ENCODE results near the gene PCED1B.
"Not testable (repeated sequence)": the region's sequence is repeated elsewhere in the genome, so short reads cannot be mapped to it uniquely, and the experiment has no call there.

PCED1B gene

DNA sequence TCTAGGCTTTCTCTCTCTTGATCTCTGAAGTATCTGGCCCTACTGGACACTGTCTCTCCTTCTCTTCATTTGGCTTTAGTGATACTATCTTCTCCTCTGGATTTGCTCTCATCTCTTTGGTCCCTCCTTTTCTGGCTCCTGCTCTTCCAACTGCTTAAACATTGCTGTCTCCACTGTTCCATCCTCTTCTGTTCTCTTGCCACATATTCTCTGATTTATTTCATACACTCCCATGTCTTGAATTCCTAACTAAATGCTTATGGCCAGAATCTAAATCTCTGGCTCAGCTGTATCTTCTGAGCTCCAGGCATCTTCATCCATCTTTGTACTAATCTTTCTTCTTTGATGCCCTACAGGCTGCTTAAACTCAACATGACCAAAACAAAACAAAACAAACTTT lies 25.5 kb upstream of the PCED1B start:
- no peaks in the 10 kb centered on the region for H3K27me3 Mint-ChIP-seq
- intact Hi-C loops (cut with micrococcal nuclease): no loop called here
- peaks cover 9% of the 10 kb centered on the region for H3K4me1 Mint-ChIP-seq (ENCODE audit: low read depth)
- no peak overlapping the region for H3K27ac Mint-ChIP-seq
- H3K9me3 Mint-ChIP-seq: peaks cover 30% of the 10 kb centered on the region
- H3K4me3 Mint-ChIP-seq: no peak overlapping the region
- peaks cover 11% of the 10 kb centered on the region for H3K36me3 Mint-ChIP-seq (ENCODE audit: low read depth)

DNA sequence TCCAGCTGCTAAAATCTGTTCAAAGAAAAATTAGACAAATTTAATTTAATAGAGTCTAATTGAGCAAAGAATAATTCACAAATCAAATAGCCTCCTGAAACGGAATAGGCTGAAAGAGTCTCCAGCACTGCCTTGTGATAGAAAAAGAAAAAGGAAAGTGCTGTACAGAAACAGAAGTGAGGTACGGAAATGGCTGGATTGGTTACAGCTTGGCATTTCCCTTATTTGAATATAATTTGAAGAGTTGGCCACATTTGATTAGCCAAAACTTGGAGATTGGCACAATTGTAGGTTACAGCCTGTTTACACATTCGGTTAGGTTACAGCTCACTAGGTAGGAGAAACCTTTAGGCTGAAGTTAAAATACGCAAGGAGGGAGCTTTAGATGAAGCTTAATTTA lies 24.8 kb upstream of the PCED1B start:
- Mint-ChIP-seq H3K36me3 (ENCODE audit: low read depth) (peaks cover 11% of the 10 kb centered on the region), H3K27ac (no peak overlapping the region), H3K4me1 (ENCODE audit: low read depth) (peaks cover 9% of the 10 kb centered on the region), H3K27me3 (no peaks in the 10 kb centered on the region), H3K4me3 (no peak overlapping the region), H3K9me3 (peaks cover 30% of the 10 kb centered on the region)
- intact Hi-C loops (cut with micrococcal nuclease): no loop called here

DNA sequence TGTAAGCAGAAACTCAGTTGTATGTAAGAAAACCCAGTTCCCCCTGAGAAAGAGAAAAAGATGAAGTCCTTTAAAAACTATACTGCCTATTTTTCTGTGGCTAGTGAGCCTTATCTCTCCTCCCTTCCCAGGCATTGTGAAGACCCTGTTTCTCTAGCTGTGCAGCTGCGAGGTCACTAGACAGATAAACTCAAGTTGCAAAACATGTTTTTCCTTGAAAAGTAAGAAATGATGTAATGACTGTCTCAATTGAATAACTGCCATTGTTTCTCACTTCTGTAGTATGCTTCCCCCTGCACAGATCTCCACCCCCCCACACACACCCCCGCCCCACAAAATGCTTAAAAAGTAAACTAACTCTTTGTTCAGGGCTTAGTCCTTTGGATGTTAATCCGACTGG lies 23.6 kb upstream of the PCED1B start:
- H3K4me1 Mint-ChIP-seq (ENCODE audit: low read depth); H3K27ac Mint-ChIP-seq; H3K4me3 Mint-ChIP-seq; H3K27me3 Mint-ChIP-seq; intact Hi-C loops (cut with micrococcal nuclease): not testable (repeated sequence)
- Mint-ChIP-seq H3K9me3 (peaks cover 29% of the 10 kb centered on the region), H3K36me3 (ENCODE audit: low read depth) (peaks cover 11% of the 10 kb centered on the region)

DNA sequence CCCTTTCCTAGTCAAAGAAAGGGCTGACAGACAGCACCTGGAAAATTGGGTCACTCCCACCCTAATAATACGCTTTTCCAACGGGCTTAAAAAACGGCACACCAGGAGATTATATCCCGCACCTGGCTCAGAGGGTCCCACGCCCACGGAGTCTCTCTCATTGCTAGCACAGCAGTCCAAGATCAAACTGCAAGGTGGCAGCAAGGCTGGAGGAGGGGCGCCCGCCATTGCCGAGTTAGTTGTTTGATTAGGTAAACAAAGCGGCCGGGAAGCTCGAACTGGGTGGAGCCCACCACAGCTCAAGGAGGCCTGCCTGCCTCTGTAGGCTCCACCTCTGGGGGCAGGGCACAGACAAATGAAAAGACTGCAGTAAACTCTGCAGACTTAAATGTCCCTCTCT lies 22.5 kb upstream of the PCED1B start:
- H3K4me1 Mint-ChIP-seq (ENCODE audit: low read depth); H3K27me3 Mint-ChIP-seq; H3K27ac Mint-ChIP-seq; H3K4me3 Mint-ChIP-seq; H3K36me3 Mint-ChIP-seq (ENCODE audit: low read depth); intact Hi-C loops (cut with micrococcal nuclease): not testable (repeated sequence)
- peaks cover 19% of the 10 kb centered on the region for H3K9me3 Mint-ChIP-seq

DNA sequence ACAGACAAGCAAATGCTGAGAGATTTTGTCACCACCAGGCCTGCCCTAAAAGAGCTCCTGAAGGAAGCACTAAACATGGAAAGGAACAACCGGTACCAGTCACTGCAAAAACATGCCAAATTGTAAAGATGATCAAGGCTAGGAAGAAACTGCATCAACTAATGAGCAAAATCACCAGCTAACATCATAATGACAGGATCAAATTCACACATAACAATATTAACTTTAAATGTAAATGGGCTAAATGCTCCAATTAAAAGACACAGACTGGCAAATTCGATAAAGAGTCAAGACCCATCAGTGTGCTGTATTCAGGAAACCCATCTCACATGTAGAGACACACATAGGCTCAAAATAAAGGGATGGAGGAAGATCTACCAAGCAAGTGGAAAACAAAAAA lies 20.8 kb upstream of the PCED1B start:
- H3K27me3 Mint-ChIP-seq; H3K4me1 Mint-ChIP-seq (ENCODE audit: low read depth); H3K36me3 Mint-ChIP-seq (ENCODE audit: low read depth); intact Hi-C loops (cut with micrococcal nuclease); H3K4me3 Mint-ChIP-seq; H3K27ac Mint-ChIP-seq: not testable (repeated sequence)
- H3K9me3 Mint-ChIP-seq: peaks cover 16% of the 10 kb centered on the region

DNA sequence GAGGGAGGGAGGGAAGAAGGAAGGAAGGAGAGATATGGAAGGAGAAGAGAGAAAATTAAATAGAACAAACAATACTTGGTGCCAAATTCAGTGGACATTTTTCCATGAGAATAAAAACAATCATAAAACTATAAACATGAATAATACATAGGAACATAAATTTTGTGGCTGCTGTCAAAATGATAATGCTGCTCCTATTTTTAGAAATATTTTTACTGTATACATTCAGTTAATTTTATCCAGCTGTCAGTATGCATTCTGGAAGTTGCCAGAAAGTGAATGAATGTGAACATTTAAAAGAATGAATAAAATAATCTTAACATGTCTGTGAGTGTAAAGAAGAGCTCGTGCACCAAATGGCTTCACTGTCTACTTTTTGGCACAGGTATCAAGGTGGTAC lies 13.9 kb upstream of the PCED1B start:
- no peaks in the 10 kb centered on the region for H3K9me3 Mint-ChIP-seq
- H3K36me3 Mint-ChIP-seq (ENCODE audit: low read depth): no peaks in the 10 kb centered on the region
- intact Hi-C loops (cut with micrococcal nuclease): no loop called here
- peaks cover 2% of the 10 kb centered on the region for H3K27me3 Mint-ChIP-seq
- H3K4me1 Mint-ChIP-seq (ENCODE audit: low read depth): no peaks in the 10 kb centered on the region
- H3K4me3 Mint-ChIP-seq: no peak overlapping the region
- no peak overlapping the region for H3K27ac Mint-ChIP-seq

DNA sequence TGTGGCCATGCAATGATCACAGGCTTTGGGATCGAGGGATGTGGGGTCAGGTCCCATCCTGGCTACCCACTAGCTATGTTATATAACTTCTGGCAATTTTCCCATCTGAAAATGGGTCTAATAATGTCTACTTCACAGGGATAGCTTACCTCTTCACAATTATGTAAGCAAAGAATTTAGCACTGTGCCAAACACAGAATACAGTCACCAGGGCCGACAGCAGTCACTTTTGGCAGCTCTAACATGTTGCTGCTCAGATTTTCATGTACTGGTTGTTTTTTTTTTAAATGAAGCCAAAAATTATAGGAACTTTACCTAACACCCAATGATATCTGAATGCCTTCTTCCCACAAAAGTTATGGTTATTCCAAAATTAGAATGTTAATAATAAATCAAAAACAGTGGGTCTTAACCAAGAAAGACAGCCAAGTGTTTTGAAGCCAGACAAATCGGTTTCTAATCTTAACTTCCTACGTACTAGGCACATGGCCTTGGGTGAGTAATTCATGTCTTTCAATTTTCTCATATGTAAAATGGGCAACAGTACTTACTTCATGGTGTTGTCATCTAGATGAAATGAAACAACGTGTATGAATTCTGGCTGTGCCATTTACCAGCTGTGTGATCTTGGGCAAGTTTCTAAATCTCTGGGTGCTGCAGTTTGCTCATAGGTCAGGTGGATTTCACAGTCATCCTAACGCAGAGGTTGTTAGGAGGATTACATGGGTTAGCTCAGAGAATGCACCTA lies 13.0 kb upstream of the PCED1B start:
- Mint-ChIP-seq H3K9me3 (no peaks in the 10 kb centered on the region), H3K36me3 (ENCODE audit: low read depth) (no peaks in the 10 kb centered on the region), H3K27ac (no peak overlapping the region), H3K4me3 (no peak overlapping the region), H3K27me3 (peaks cover 2% of the 10 kb centered on the region), H3K4me1 (ENCODE audit: low read depth) (no peaks in the 10 kb centered on the region)
- intact Hi-C loops (cut with micrococcal nuclease): no loop called here

DNA sequence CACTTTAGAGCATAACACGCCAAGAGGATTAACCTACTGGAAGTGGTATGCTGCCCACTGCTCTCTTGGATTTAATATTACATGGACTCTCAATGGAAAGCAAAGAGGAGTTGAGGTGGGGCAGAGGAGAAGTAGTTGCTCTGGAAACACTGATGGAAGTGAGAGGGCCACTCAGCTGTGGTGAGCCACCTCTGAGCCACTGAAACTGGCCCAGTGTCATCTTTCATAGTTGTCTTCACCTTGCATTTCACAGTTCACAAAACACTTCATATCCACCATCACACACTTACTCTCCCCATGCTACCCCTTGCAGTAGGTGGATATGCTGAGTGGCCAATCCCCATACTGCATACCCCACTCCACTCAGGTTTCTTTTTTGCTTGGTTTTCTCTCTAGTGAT lies 12.2 kb upstream of the PCED1B start:
- H3K36me3 Mint-ChIP-seq (ENCODE audit: low read depth): no peaks in the 10 kb centered on the region
- no peak overlapping the region for H3K4me3 Mint-ChIP-seq
- no peak overlapping the region for H3K27ac Mint-ChIP-seq
- intact Hi-C loops (cut with micrococcal nuclease): no loop called here
- peaks cover 2% of the 10 kb centered on the region for H3K27me3 Mint-ChIP-seq
- no peaks in the 10 kb centered on the region for H3K4me1 Mint-ChIP-seq (ENCODE audit: low read depth)
- no peaks in the 10 kb centered on the region for H3K9me3 Mint-ChIP-seq

DNA sequence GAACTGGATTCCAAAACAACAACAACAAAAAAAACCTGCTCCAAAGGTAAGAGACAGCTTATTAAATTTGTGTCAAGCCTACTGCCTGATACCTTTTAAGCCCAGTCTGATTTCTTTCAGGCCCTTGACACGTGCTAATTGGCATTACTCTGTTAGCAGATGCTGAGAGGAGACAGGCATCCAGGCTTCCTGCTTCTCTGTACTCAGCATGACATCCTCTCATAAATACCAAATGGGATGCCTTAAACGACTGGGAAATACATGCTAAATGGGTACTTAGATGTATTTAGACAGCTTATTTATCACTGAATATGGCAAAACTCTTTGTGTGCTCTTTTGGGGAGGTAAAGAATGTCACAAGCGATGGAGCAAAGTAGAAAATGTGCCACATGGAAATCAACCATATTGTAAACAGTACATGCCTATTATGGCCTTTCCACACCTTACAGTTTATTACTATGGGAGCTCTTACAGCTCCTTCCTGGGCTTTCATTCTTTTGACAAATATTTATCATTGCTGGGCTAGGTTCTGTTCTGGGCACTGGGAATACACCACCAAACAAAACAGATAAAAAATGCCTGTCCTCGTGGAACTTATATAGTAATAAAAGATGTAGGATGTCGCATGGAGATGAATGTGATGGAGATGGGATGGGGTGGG lies 11.5 kb upstream of the PCED1B start:
- Mint-ChIP-seq H3K27ac (no peak overlapping the region), H3K9me3 (no peaks in the 10 kb centered on the region), H3K4me3 (no peak overlapping the region), H3K4me1 (ENCODE audit: low read depth) (no peaks in the 10 kb centered on the region), H3K36me3 (ENCODE audit: low read depth) (no peaks in the 10 kb centered on the region), H3K27me3 (peaks cover 2% of the 10 kb centered on the region)
- intact Hi-C loops (cut with micrococcal nuclease): no loop called here

DNA sequence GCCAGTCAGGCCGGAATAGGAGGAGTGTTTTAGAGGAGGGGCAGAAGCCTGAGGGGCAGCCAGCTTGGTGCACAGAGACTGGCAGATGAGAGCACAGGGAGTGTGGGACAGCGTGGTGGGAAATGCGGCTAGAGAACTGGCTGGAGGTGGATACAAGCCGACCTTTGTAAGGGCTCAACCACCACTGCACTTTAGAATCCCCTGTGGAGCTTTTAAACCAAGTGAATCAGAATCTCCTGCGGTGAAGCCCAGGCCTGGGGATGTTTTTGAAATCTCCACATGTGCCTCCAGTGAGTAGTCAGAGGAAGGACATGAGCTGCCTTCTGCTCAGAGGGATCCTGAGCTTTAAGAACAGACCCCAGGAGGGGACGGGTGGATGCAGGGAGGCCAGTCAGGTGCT lies 10.9 kb upstream of the PCED1B start:
- peaks cover 2% of the 10 kb centered on the region for H3K27me3 Mint-ChIP-seq
- no peak overlapping the region for H3K27ac Mint-ChIP-seq
- H3K36me3 Mint-ChIP-seq (ENCODE audit: low read depth): no peaks in the 10 kb centered on the region
- no peaks in the 10 kb centered on the region for H3K9me3 Mint-ChIP-seq
- intact Hi-C loops (cut with micrococcal nuclease): no loop called here
- no peak overlapping the region for H3K4me3 Mint-ChIP-seq
- no peaks in the 10 kb centered on the region for H3K4me1 Mint-ChIP-seq (ENCODE audit: low read depth)

DNA sequence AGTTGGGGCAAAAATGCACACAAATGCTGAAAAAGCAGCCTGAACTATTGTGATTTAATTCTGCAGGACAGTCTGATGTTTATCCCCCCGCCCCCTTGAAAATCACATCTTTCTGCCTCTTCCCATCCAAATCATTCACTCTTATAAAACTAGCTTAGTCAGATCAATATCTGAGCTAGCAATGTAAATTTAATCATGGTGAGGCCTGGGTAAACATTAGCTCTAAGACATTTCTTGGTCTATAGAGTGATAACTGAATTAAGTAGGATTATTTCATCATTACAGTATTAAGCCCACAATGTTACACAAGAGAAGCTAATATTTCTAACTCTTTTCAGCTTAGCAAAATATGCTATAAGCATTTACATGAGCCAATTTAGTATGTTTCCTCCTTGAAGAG lies 9.1 kb upstream of the PCED1B start:
- H3K9me3 Mint-ChIP-seq: no peaks in the 10 kb centered on the region
- H3K27me3 Mint-ChIP-seq: peaks cover 4% of the 10 kb centered on the region
- H3K36me3 Mint-ChIP-seq (ENCODE audit: low read depth): no peaks in the 10 kb centered on the region
- intact Hi-C loops (cut with micrococcal nuclease): loop anchor here (2.0 kb wide), 1 partner anchor 38 kb away; no protein-coding TSS in a partner anchor
- no peak overlapping the region for H3K4me3 Mint-ChIP-seq
- no peak overlapping the region for H3K27ac Mint-ChIP-seq
- no peaks in the 10 kb centered on the region for H3K4me1 Mint-ChIP-seq (ENCODE audit: low read depth)

DNA sequence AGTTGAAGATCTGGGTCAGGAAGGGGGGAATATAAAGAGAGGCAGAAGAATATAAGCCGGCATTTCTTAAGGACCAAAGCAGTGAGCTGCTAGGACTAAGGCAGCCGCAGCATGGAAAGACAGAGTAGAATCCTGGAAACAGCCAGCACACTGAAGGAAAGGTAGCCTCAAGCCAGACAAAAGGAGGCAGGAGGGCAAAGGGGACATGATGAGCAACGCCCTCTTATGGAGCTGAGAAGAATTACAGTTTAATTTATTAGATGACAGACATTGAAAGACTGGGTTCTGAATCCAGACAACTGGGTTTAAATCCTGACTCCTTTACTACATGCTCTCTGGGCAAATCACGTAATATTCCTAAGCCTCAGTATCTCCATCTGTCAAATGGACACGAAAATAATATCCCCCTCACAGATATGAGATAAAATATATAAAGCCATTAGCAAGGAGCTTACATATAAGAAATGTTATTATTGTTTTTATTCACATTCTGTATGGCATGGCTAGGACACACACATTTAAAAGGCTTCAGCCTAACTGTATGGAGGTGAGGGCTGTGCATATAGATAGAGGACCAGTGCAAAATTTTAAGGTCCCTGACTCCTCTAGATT lies 8.1 kb upstream of the PCED1B start:
- no peaks in the 10 kb centered on the region for H3K36me3 Mint-ChIP-seq (ENCODE audit: low read depth)

DNA sequence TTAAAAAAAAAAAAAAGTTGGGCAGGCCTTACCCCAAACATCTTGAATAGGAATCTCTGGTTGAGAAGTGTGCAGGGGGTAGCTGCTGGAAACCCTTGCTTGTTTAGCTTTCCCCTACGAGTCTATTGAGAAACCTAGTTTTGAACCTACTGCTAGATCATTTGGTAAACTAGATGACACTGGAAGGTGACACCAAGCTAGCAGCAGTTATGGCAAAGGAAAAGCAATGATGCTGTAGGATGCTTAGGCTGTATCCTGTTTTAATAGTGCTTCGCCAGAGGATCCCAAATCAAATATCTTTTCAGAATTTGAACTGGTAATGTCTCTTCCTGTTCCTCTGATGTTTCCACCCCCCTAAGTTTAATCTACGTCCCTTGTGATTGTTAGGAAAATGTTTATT lies 5.5 kb upstream of the PCED1B start:
- Mint-ChIP-seq H3K36me3 (ENCODE audit: low read depth) (no peaks in the 10 kb centered on the region), H3K27me3 (peaks cover 13% of the 10 kb centered on the region), H3K27ac (no peak overlapping the region), H3K9me3 (no peaks in the 10 kb centered on the region), H3K4me1 (ENCODE audit: low read depth) (peaks cover 4% of the 10 kb centered on the region), H3K4me3 (no peak overlapping the region)
- intact Hi-C loops (cut with micrococcal nuclease): no loop called here

More for the DNA sequence above, 8.1 kb upstream of the PCED1B start:
- intact Hi-C loops (cut with micrococcal nuclease): loop anchor here (2.0 kb wide), 1 partner anchor 39 kb away; no protein-coding TSS in a partner anchor
- Mint-ChIP-seq H3K27me3 (peaks cover 4% of the 10 kb centered on the region), H3K9me3 (no peaks in the 10 kb centered on the region), H3K4me1 (ENCODE audit: low read depth) (no peaks in the 10 kb centered on the region), H3K4me3 (no peak overlapping the region), H3K27ac (no peak overlapping the region)

DNA sequence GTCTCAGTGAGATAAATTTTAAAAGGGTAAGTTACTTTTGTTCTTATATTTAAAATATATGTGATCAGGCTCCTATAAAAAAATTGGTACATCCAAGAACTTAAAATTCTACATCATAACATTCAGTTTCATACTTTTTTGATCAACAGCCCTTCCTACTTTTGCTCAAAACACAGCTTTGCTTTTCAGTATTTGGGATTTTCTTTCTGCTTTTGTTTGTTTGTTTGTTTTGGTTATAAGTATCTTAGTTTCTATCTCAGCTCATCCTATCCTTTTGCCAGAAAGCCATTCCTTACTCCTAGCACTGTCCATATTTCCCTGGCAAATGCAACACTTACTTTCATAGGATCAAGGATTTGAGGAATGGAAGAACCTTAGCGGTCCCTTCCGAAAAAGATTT lies 4.7 kb upstream of the PCED1B start:
- intact Hi-C loops (cut with micrococcal nuclease): no loop called here
- Mint-ChIP-seq H3K9me3 (no peaks in the 10 kb centered on the region), H3K27ac (no peak overlapping the region), H3K27me3 (peaks cover 18% of the 10 kb centered on the region), H3K4me1 (ENCODE audit: low read depth) (peaks cover 9% of the 10 kb centered on the region), H3K4me3 (no peak overlapping the region), H3K36me3 (ENCODE audit: low read depth) (no peaks in the 10 kb centered on the region)

Data from dendritic cell treated with granulocyte-macrophage colony-stimulating factor and Interleukin-4, amounts not matched to agents 40 ng/mL and 50 ng/mL, for 4 days (primary cell).